Skeletal muscle cell (primary cell): ENCODE data around the gene SLC24A1.

Source experiments
- DNase-seq: peaks from one replicate; pipeline ENCODE4 v3.0.0-alpha.2; 2010; ENCODE audit warnings: low read depth
- H3K4me3 ChIP-seq: 2 replicates; pipeline ENCODE4 v1.5.1; 2011; ENCODE audit warnings: low read depth, mild to moderate bottlenecking, control low read depth, low read length, moderate library complexity

Gene SLC24A1

GRCh38 chr15:65646486-65646885 is 24.7 kb downstream of the SLC24A1 start:
- no peak overlapping the region for H3K4me3 ChIP-seq
- DNase-seq = no peak

GRCh38 chr15:65650312-65651041 is 28.7 kb downstream of the SLC24A1 start:
- no peak for DNase-seq
- H3K4me3 ChIP-seq = no peak overlapping the region

- DNase-seq = no peak
- no peak overlapping the region for H3K4me3 ChIP-seq
Measured at GRCh38 chr15:65651042-65651322, 29.2 kb downstream of the SLC24A1 start.

- DNase-seq = no peak
- no peak overlapping the region for H3K4me3 ChIP-seq
Measured at GRCh38 chr15:65651831-65652749, 30.4 kb downstream of the SLC24A1 start.

- DNase-seq = no peak
- H3K4me3 ChIP-seq = no peak overlapping the region
Measured at GRCh38 chr15:65653341-65653740, 31.6 kb downstream of the SLC24A1 start.

- H3K4me3 ChIP-seq = no peak overlapping the region
- DNase-seq = no peak
Measured at GRCh38 chr15:65653801-65654521, 32.2 kb downstream of the SLC24A1 start.

- DNase-seq = no peak
- no peak overlapping the region for H3K4me3 ChIP-seq
Measured at GRCh38 chr15:65655026-65655425, 33.3 kb downstream of the SLC24A1 start.

GRCh38 chr15:65655457-65655856 is 33.7 kb downstream of the SLC24A1 start:
- no peak for DNase-seq
- no peak overlapping the region for H3K4me3 ChIP-seq

- DNase-seq = no peak
- H3K4me3 ChIP-seq = no peak overlapping the region
Measured at GRCh38 chr15:65659502-65660052, 37.8 kb downstream of the SLC24A1 start.

GRCh38 chr15:65660927-65661326 is 39.2 kb downstream of the SLC24A1 start:
- H3K4me3 ChIP-seq = no peak overlapping the region

GRCh38 chr15:65663521-65663920 is 41.8 kb downstream of the SLC24A1 start:
- H3K4me3 ChIP-seq = no peak overlapping the region
- DNase-seq = no peak

More at GRCh38 chr15:65660927-65661326, 39.2 kb downstream of the SLC24A1 start:
- no peak for DNase-seq

- H3K4me3 ChIP-seq = no peak overlapping the region
- no peak for DNase-seq
Measured at GRCh38 chr15:65666257-65666656, 44.5 kb downstream of the SLC24A1 start.

- H3K4me3 ChIP-seq = no peak overlapping the region
- DNase-seq = no peak
Measured at GRCh38 chr15:65675551-65675950, 53.8 kb downstream of the SLC24A1 start.

GRCh38 chr15:65676123-65676522 is 54.4 kb downstream of the SLC24A1 start:
- no peak overlapping the region for H3K4me3 ChIP-seq
- no peak for DNase-seq

GRCh38 chr15:65680544-65680943 is 58.8 kb downstream of the SLC24A1 start:
- H3K4me3 ChIP-seq = no peak overlapping the region

GRCh38 chr15:65682404-65682911 is 60.7 kb downstream of the SLC24A1 start:
- no peak for DNase-seq
- no peak overlapping the region for H3K4me3 ChIP-seq

More at GRCh38 chr15:65680544-65680943, 58.8 kb downstream of the SLC24A1 start:
- DNase-seq = no peak

- no peak for DNase-seq
Measured at GRCh38 chr15:65688462-65688861, 66.7 kb downstream of the SLC24A1 start.

GRCh38 chr15:65690173-65690572 is 68.4 kb downstream of the SLC24A1 start:
- no peak for DNase-seq
- H3K4me3 ChIP-seq = no peak overlapping the region

More at GRCh38 chr15:65688462-65688861, 66.7 kb downstream of the SLC24A1 start:
- H3K4me3 ChIP-seq = no peak overlapping the region

GRCh38 chr15:65690778-65691177 is 69.0 kb downstream of the SLC24A1 start:
- peak; percentile 43 for DNase-seq
- H3K4me3 ChIP-seq = no peak overlapping the region

GRCh38 chr15:65695081-65695480 is 73.3 kb downstream of the SLC24A1 start:
- H3K4me3 ChIP-seq = no peak overlapping the region
- no peak for DNase-seq
